Measurements from ENCODE around the gene ATP1A2. TPM values are rescaled to one million over a fixed set of nuclear protein-coding genes. Genes with fewer than 3 reads are reported as not detected.

ATP1A2 gene
- total RNA-seq, 1 donor from 2014 or later = 0.76 TPM

GRCh38 chr1:160112357-160112756, 3.2 kb upstream of the ATP1A2 start:
- peak overlapping the region; percentile 5 for H3K27ac Mint-ChIP-seq
- no peak overlapping the region for H3K4me3 Mint-ChIP-seq
- peaks cover 14% of the 10 kb centered on the region for H3K4me1 Mint-ChIP-seq

GRCh38 chr1:160113407-160113806, 2.2 kb upstream of the ATP1A2 start:
- Mint-ChIP-seq H3K27ac (no peak overlapping the region), H3K9me3 (no peaks in the 10 kb centered on the region), H3K4me1 (peaks cover 22% of the 10 kb centered on the region), H3K36me3 (no peaks in the 10 kb centered on the region), H3K4me3 (no peak overlapping the region), H3K27me3 (ENCODE audit: low read depth) (no peaks in the 10 kb centered on the region)
- no peak for DNase-seq (ENCODE audit: low spot score in 2 of 2, unreplicated experiment in 2 of 2)
- TF ChIP-seq CTCF (IDR thresholded peaks at IDR 0.05; ENCODE audit: unreplicated experiment) = peak; percentile 22

More at GRCh38 chr1:160112357-160112756, 3.2 kb upstream of the ATP1A2 start:
- TF ChIP-seq CTCF (IDR thresholded peaks at IDR 0.05; ENCODE audit: unreplicated experiment) = no peak
- Mint-ChIP-seq H3K27me3 (ENCODE audit: low read depth) (no peaks in the 10 kb centered on the region), H3K36me3 (no peaks in the 10 kb centered on the region), H3K9me3 (no peaks in the 10 kb centered on the region)
- no peak for DNase-seq (ENCODE audit: low spot score in 2 of 2, unreplicated experiment in 2 of 2)

- DNase-seq (ENCODE audit: low spot score in 2 of 2, unreplicated experiment in 2 of 2) = no peak
Measured at GRCh38 chr1:160114085-160114484, 1.5 kb upstream of the ATP1A2 start.

GRCh38 chr1:160116283-160117147, 956 bp downstream of the ATP1A2 start:
- Mint-ChIP-seq H3K4me1 (peaks cover 20% of the 10 kb centered on the region), H3K9me3 (no peaks in the 10 kb centered on the region), H3K36me3 (no peaks in the 10 kb centered on the region), H3K27ac (no peak overlapping the region), H3K27me3 (ENCODE audit: low read depth) (no peaks in the 10 kb centered on the region), H3K4me3 (no peak overlapping the region)
- no peak for TF ChIP-seq CTCF (IDR thresholded peaks at IDR 0.05; ENCODE audit: unreplicated experiment)
- no peak for DNase-seq (ENCODE audit: low spot score in 2 of 2, unreplicated experiment in 2 of 2)

More at GRCh38 chr1:160114085-160114484, 1.5 kb upstream of the ATP1A2 start:
- Mint-ChIP-seq H3K9me3 (no peaks in the 10 kb centered on the region), H3K4me3 (no peak overlapping the region), H3K27ac (no peak overlapping the region), H3K27me3 (ENCODE audit: low read depth) (no peaks in the 10 kb centered on the region), H3K36me3 (no peaks in the 10 kb centered on the region), H3K4me1 (peaks cover 21% of the 10 kb centered on the region)
- no peak for TF ChIP-seq CTCF (IDR thresholded peaks at IDR 0.05; ENCODE audit: unreplicated experiment)

GRCh38 chr1:160117300-160117699, 1.7 kb downstream of the ATP1A2 start:
- Mint-ChIP-seq H3K36me3 (no peaks in the 10 kb centered on the region), H3K27ac (no peak overlapping the region), H3K27me3 (ENCODE audit: low read depth) (no peaks in the 10 kb centered on the region), H3K4me1 (peaks cover 20% of the 10 kb centered on the region), H3K9me3 (no peaks in the 10 kb centered on the region), H3K4me3 (no peak overlapping the region)
- TF ChIP-seq CTCF (IDR thresholded peaks at IDR 0.05; ENCODE audit: unreplicated experiment) = no peak
- no peak for DNase-seq (ENCODE audit: low spot score in 2 of 2, unreplicated experiment in 2 of 2)

All from mesothelial cell of epicardium (in vitro differentiated cells).